ENCODE results near the gene FN3K. TPM values are rescaled to one million over a fixed set of nuclear protein-coding genes. Genes with fewer than 3 reads are reported as not detected.
"Not testable (repeated sequence)": the region's sequence is repeated elsewhere in the genome, so short reads cannot be mapped to it uniquely, and the experiment has no call there.

Gene FN3K
- total and polyA plus RNA-seq, 4 experiments from 2014 or later, result 0.26 to 8.1 (median 3.0) TPM

DNA sequence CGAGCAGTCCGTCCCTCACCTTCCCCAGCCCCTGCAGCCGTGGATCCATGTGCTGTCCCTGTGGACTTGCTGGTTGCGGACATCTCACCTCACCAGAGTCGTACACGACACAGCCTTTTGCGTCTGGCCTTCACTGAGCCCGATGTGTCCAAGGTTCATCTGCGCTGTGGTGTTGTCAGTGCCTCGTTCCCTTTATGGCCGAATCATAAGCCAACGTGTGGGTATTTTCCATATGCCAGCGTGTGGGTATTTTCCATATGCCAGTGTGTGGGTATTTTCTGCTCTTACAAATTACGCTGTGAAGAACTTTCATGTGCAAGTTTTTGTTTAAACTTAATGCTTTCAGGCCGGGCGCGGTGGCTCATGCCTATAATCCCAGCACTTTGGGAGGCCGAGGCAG is 48.1 kb downstream of the FN3K start:
- Histone ChIP-seq H3K4me3 (ENCODE audit: low read length in 2 of 2) (no peak overlapping the region), H3K9me3 (ENCODE audit: control insufficient read depth in 1 of 2, low read length in 2 of 2) (no peaks in the 10 kb centered on the region), H3K27ac (ENCODE audit: low read depth, low read length) (no peak overlapping the region), H3K27me3 (ENCODE audit: insufficient read depth, low read length) (no peaks in the 10 kb centered on the region), H3K4me1 (ENCODE audit: insufficient read depth, low read length) (peaks cover 5% of the 10 kb centered on the region), H3K36me3 (ENCODE audit: insufficient read depth, low read length) (peaks cover 14% of the 10 kb centered on the region)
- Mint-ChIP-seq H3K27ac (no peak overlapping the region), H3K36me3 (peaks cover 8 to 21% of the 10 kb centered on the region in 2 donors), H3K27me3 (no peaks in the 10 kb centered on the region), H3K4me3 (no peak overlapping the region), H3K9me3 (no peaks in the 10 kb centered on the region), H3K4me1 (peaks cover 5 to 16% (median 11%) of the 10 kb centered on the region in 4 donors)
- DNase-seq, result no peak
- ChIA-PET CTCF (ENCODE audit: partially characterized antibody) (no interaction called here), POLR2A (ENCODE audit: partially characterized antibody) (no interaction called here)
- intact Hi-C loops (cut with micrococcal nuclease), result no loop called here

DNA sequence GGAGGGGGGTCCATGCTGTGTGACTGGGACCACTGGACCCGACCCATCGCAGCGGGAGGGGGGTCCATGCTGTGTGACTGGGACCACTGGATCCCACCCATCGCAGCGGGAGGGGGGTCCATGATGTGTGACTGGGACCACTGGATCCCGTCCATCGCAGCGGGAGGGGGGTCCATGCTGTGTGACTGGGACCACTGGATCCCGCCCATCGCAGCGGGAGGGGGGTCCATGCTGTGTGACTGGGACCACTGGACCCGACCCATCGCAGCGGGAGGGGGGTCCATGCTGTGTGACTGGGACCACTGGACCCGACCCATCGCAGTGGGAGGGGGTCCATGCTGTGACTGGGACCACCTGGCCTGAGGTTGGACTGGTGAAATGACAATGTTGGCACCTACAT is 50.2 kb downstream of the FN3K start:
- Mint-ChIP-seq H3K4me1 (peaks cover 5 to 20% (median 11%) of the 10 kb centered on the region in 4 donors), H3K36me3 (peaks cover 8 to 25% of the 10 kb centered on the region in 2 donors)
- H3K4me3 ChIP-seq (ENCODE audit: low read length in 2 of 2); H3K9me3 ChIP-seq (ENCODE audit: control insufficient read depth in 1 of 2, low read length in 2 of 2); intact Hi-C loops (cut with micrococcal nuclease); POLR2A ChIA-PET (ENCODE audit: partially characterized antibody); H3K27ac Mint-ChIP-seq; DNase-seq; H3K27me3 ChIP-seq (ENCODE audit: insufficient read depth, low read length); H3K27ac ChIP-seq (ENCODE audit: low read depth, low read length); H3K27me3 Mint-ChIP-seq; H3K4me3 Mint-ChIP-seq; H3K4me1 ChIP-seq (ENCODE audit: insufficient read depth, low read length); H3K9me3 Mint-ChIP-seq; CTCF ChIA-PET (ENCODE audit: partially characterized antibody): not testable (repeated sequence)
- H3K36me3 ChIP-seq (ENCODE audit: insufficient read depth, low read length), result peaks cover 14% of the 10 kb centered on the region

- Mint-ChIP-seq H3K4me1 (peaks cover 5 to 20% (median 11%) of the 10 kb centered on the region in 4 donors), H3K36me3 (peaks cover 10 to 27% of the 10 kb centered on the region in 2 donors), H3K9me3 (no peaks in the 10 kb centered on the region), H3K4me3 (no peak overlapping the region), H3K27me3 (no peaks in the 10 kb centered on the region), H3K27ac (no peak overlapping the region)
- DNase-seq, result no peak
- intact Hi-C loops (cut with micrococcal nuclease), result no loop called here
- Histone ChIP-seq H3K4me3 (ENCODE audit: low read length in 2 of 2) (no peak overlapping the region), H3K4me1 (ENCODE audit: insufficient read depth, low read length) (peaks cover 5% of the 10 kb centered on the region), H3K36me3 (ENCODE audit: insufficient read depth, low read length) (peaks cover 13% of the 10 kb centered on the region), H3K27ac (ENCODE audit: low read depth, low read length) (no peak overlapping the region), H3K9me3 (ENCODE audit: control insufficient read depth in 1 of 2, low read length in 2 of 2) (no peaks in the 10 kb centered on the region), H3K27me3 (ENCODE audit: insufficient read depth, low read length) (no peaks in the 10 kb centered on the region)
- ChIA-PET CTCF (ENCODE audit: partially characterized antibody) (no interaction called here), POLR2A (ENCODE audit: partially characterized antibody) (no interaction called here)
Measured at GRCh38 chr17:82786427-82786826, 51.0 kb downstream of the FN3K start.

DNA sequence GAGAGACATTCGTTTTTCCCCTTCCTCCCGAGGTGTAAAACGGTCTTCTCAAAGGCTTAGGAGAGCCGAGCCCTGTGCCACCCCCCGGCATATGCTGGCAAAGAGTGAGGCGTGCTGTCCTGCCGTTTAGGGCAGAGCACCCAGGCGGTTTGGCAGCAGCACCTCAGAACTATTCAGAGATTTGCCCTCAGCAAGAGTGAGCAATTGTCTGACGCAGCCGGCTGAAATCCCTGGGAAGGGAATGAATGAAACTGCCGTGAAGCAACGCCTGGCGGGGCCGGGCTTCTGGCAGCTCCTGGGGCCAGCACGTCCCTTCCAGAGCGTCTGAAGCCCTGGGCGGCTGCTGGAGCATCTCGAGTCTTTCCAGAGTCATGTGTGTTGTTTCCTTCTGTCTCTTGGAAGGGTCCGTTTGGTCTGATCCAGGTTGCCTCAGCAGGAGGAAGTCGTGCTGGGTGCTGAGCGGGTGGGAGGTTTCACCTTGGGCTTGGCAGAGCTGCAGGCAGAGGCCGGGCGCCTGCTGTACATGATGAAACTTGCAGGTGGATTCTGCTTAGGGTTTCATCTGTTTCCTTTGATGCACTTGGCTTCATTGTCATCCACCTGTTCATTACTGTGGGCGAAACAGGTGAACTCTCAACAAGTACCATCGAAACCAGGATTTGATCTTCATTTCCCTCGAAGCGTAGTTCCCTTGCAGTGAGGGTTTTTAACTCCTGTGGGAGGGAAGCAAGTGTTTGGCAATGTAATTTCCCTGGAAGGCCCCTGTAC is 51.9 kb downstream of the FN3K start:
- no peak overlapping the region for H3K27ac ChIP-seq (ENCODE audit: low read depth, low read length)

DNA sequence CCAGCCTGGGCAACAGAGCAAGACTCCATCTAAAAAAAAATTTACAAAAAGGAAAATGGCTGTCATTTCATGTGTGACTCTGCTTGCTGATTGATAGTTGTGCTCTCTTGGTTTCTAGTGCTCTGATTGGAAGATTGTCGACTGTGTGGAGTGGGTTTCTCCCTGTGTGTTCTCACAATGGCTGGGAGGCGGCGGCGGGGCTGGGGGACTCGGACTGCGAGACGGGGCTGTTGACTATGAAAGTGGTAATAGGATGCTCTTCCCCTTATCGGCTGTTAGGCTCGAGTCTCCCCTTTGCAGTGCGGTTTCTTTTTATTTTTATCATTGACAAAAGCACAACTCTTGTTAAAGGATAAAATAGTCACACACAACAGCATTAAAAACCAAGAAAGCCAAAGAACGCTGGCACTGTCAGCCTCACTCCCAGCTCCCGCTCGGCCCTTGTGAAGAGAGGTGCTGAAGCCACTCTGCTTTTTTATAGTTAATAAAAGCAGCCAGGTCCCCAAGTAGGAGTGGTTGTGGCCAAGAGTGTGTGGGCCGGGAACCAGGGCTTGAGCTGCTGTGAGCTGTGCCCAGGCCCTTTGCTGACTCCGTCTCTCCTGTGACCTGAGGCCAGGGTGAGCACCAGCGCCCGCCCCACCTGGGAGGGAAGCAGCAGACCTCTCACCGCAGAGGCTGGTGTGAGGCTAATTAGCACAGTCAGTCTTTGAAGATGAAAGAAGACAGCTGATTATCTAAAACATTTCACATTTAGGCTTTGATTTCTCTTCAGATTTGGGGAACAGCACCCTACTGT is 53.0 kb downstream of the FN3K start:
- Mint-ChIP-seq H3K4me3 (no peak overlapping the region), H3K9me3 (peaks cover 0 to 2% (median 0%) of the 10 kb centered on the region in 8 donors), H3K27me3 (no peaks in the 10 kb centered on the region), H3K27ac (peak overlapping the region in 3 of 7 donors; percentile 60 to 73 (median 70)), H3K36me3 (peaks cover 8 to 17% of the 10 kb centered on the region in 2 donors), H3K4me1 (peaks cover 0 to 4% (median 0%) of the 10 kb centered on the region in 4 donors)
- H3K9me3 ChIP-seq (ENCODE audit: control insufficient read depth in 1 of 2, low read length in 2 of 2), result no peaks in the 10 kb centered on the region
- H3K27ac ChIP-seq (ENCODE audit: low read depth, low read length), result no peak overlapping the region
- no peaks in the 10 kb centered on the region for H3K4me1 ChIP-seq (ENCODE audit: insufficient read depth, low read length)
- H3K36me3 ChIP-seq (ENCODE audit: insufficient read depth, low read length), result peaks cover 6% of the 10 kb centered on the region
- intact Hi-C loops (cut with micrococcal nuclease), result no loop called here
- DNase-seq, result no peak
- POLR2A ChIA-PET (ENCODE audit: partially characterized antibody), result no interaction called here
- no peaks in the 10 kb centered on the region for H3K27me3 ChIP-seq (ENCODE audit: insufficient read depth, low read length)
- no peak overlapping the region for H3K4me3 ChIP-seq (ENCODE audit: low read length in 2 of 2)
- CTCF ChIA-PET (ENCODE audit: partially characterized antibody), result no interaction called here

More for the DNA sequence above, 51.9 kb downstream of the FN3K start:
- peaks cover under 1% of the 10 kb centered on the region for H3K4me1 ChIP-seq (ENCODE audit: insufficient read depth, low read length)
- H3K27ac Mint-ChIP-seq, result no peak overlapping the region
- CTCF ChIA-PET (ENCODE audit: partially characterized antibody), result no interaction called here
- H3K27me3 ChIP-seq (ENCODE audit: insufficient read depth, low read length), result no peaks in the 10 kb centered on the region
- POLR2A ChIA-PET (ENCODE audit: partially characterized antibody), result no interaction called here
- H3K27me3 Mint-ChIP-seq, result no peaks in the 10 kb centered on the region
- H3K4me3 Mint-ChIP-seq, result no peak overlapping the region
- H3K4me1 Mint-ChIP-seq, result peaks cover 2 to 12% (median 6%) of the 10 kb centered on the region in 4 donors
- intact Hi-C loops (cut with micrococcal nuclease), result no loop called here
- H3K36me3 ChIP-seq (ENCODE audit: insufficient read depth, low read length), result peaks cover 11% of the 10 kb centered on the region
- H3K9me3 ChIP-seq (ENCODE audit: control insufficient read depth in 1 of 2, low read length in 2 of 2), result no peaks in the 10 kb centered on the region
- DNase-seq, result no peak
- H3K4me3 ChIP-seq (ENCODE audit: low read length in 2 of 2), result no peak overlapping the region
- H3K36me3 Mint-ChIP-seq, result peaks cover 8 to 26% of the 10 kb centered on the region in 2 donors
- H3K9me3 Mint-ChIP-seq, result no peaks in the 10 kb centered on the region

- POLR2A ChIA-PET (ENCODE audit: partially characterized antibody), result no interaction called here
- peaks cover 4% of the 10 kb centered on the region for H3K36me3 ChIP-seq (ENCODE audit: insufficient read depth, low read length)
- no peak overlapping the region for H3K27ac ChIP-seq (ENCODE audit: low read depth, low read length)
- intact Hi-C loops (cut with micrococcal nuclease), result no loop called here
- Mint-ChIP-seq H3K27me3 (no peaks in the 10 kb centered on the region), H3K9me3 (peaks cover 0 to 2% (median 0%) of the 10 kb centered on the region in 8 donors), H3K4me1 (peaks cover 0 to 4% (median 0%) of the 10 kb centered on the region in 4 donors), H3K27ac (peak overlapping the region in 2 of 7 donors; percentile 12 to 73), H3K4me3 (no peak overlapping the region), H3K36me3 (peaks cover 7 to 13% of the 10 kb centered on the region in 2 donors)
- no peak for DNase-seq
- H3K27me3 ChIP-seq (ENCODE audit: insufficient read depth, low read length), result no peaks in the 10 kb centered on the region
- CTCF ChIA-PET (ENCODE audit: partially characterized antibody), result interaction anchor here (0.8 to 1.0 kb wide), 2 partner anchors 9 to 14 kb away, joined by 3 read pairs; no protein-coding TSS in a partner anchor
- H3K4me3 ChIP-seq (ENCODE audit: low read length in 2 of 2), result no peak overlapping the region
- no peaks in the 10 kb centered on the region for H3K4me1 ChIP-seq (ENCODE audit: insufficient read depth, low read length)
- H3K9me3 ChIP-seq (ENCODE audit: control insufficient read depth in 1 of 2, low read length in 2 of 2), result no peaks in the 10 kb centered on the region
Measured at GRCh38 chr17:82789051-82789592, 53.7 kb downstream of the FN3K start.

DNA sequence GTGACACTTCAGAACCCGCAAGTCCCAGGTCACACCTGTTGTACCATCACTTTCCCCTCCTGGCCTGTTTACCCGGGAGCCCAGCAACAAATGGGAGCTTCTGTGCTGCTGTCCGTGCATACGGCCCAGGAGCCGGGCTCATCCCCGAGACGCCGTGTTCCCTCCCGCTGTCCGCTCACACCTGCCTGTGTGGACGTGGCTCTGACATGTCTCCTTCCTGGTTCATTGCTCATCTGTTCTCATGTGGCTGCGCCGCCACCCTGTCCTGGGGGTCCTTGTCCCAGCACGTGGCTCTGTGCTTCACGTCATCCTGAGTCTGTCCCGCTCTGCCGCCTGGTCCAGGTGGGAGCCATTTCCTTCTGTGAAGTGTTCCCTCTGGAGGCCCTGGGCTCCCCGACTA is 54.4 kb downstream of the FN3K start:
- CTCF ChIA-PET (ENCODE audit: partially characterized antibody), result interaction anchor here (0.8 to 1.6 kb wide), 3 partner anchors 8 to 15 kb away, joined by 3 to 6 read pairs (median 3); no protein-coding TSS in a partner anchor
- POLR2A ChIA-PET (ENCODE audit: partially characterized antibody), result no interaction called here
- H3K36me3 ChIP-seq (ENCODE audit: insufficient read depth, low read length), result no peaks in the 10 kb centered on the region
- H3K4me1 Mint-ChIP-seq, result peaks cover 0 to 4% (median 0%) of the 10 kb centered on the region in 4 donors
- intact Hi-C loops (cut with micrococcal nuclease), result no loop called here
- H3K36me3 Mint-ChIP-seq, result peaks cover 7 to 9% of the 10 kb centered on the region in 2 donors
- no peaks in the 10 kb centered on the region for H3K27me3 ChIP-seq (ENCODE audit: insufficient read depth, low read length)
- no peaks in the 10 kb centered on the region for H3K9me3 ChIP-seq (ENCODE audit: control insufficient read depth in 1 of 2, low read length in 2 of 2)
- DNase-seq, result no peak
- no peak overlapping the region for H3K4me3 ChIP-seq (ENCODE audit: low read length in 2 of 2)
- no peak overlapping the region for H3K27ac Mint-ChIP-seq
- no peaks in the 10 kb centered on the region for H3K27me3 Mint-ChIP-seq
- no peak overlapping the region for H3K27ac ChIP-seq (ENCODE audit: low read depth, low read length)
- peaks cover 0 to 2% (median 0%) of the 10 kb centered on the region in 8 donors for H3K9me3 Mint-ChIP-seq
- H3K4me1 ChIP-seq (ENCODE audit: insufficient read depth, low read length), result no peaks in the 10 kb centered on the region
- H3K4me3 Mint-ChIP-seq, result no peak overlapping the region
